Liver (tissue), 9 donors: Measurements from ENCODE around the gene BCL2L13. TPM values are rescaled to one million over a fixed set of nuclear protein-coding genes. Genes with fewer than 3 reads are reported as not detected.
"Not testable (repeated sequence)": the region's sequence is repeated elsewhere in the genome, so short reads cannot be mapped to it uniquely, and the experiment has no call there.

Experiments
- DNase-seq: peaks from one replicate; pipeline ENCODE4 v3.0.0-alpha.2; 2017; ENCODE audit warnings: low spot score
- H3K27ac ChIP-seq, 2 donors: one replicate each; pipeline ENCODE4 v1.7.0; 2013; ENCODE audit warnings: inconsistent platforms in 2 of 2, low read length in 2 of 2, control low read depth in 1 of 2, low read depth in 1 of 2, mild to moderate bottlenecking in 1 of 2
- H3K27me3 ChIP-seq, 4 donors: one replicate each; pipeline versions ENCODE4 v1.6.1 to v1.7.0; 2013; ENCODE audit warnings: low read length in 3 of 4, inconsistent platforms in 1 of 4, mild to moderate bottlenecking in 1 of 4, moderate library complexity in 1 of 4; ENCODE audit not compliant: control insufficient read depth in 4 of 4, insufficient read depth in 4 of 4
- H3K36me3 ChIP-seq, 4 donors: one replicate each; pipeline versions ENCODE4 v1.6.1 to v1.7.0; 2013; ENCODE audit warnings: low read length in 3 of 4, mild to moderate bottlenecking in 3 of 4, low read depth in 1 of 4, moderate library complexity in 1 of 4; ENCODE audit not compliant: control insufficient read depth in 4 of 4, insufficient read depth in 3 of 4
- H3K4me1 ChIP-seq, 4 donors: one replicate each; pipeline versions ENCODE4 v1.6.1 to v1.7.0; 2013; ENCODE audit warnings: low read length in 3 of 4, mild to moderate bottlenecking in 3 of 4, moderate library complexity in 1 of 4; ENCODE audit not compliant: control insufficient read depth in 4 of 4, insufficient read depth in 4 of 4
- H3K4me3 ChIP-seq, 3 donors: one replicate each; pipeline versions ENCODE4 v1.6.1 to v1.7.0; 2013; ENCODE audit warnings: low read length in 3 of 3, control low read depth in 1 of 3, low read depth in 1 of 3, mild to moderate bottlenecking in 1 of 3
- H3K9ac ChIP-seq, 2 donors: one replicate each; pipeline ENCODE4 v1.7.0; 2013; ENCODE audit warnings: low read length in 2 of 2, mild to moderate bottlenecking in 2 of 2, moderate library complexity in 2 of 2, control low read depth in 1 of 2, low read depth in 1 of 2
- H3K9me3 ChIP-seq, 4 donors: one replicate each; pipeline versions ENCODE4 v1.6.1 to v1.7.0; 2013; ENCODE audit warnings: low read length in 3 of 4; ENCODE audit not compliant: control insufficient read depth in 4 of 4
- ATF3 ChIP-seq: IDR thresholded peaks from 2 replicates; pipeline ENCODE4 v1.6.1; 2016; ENCODE audit warnings: antibody characterized with exemption
- FOXA1 ChIP-seq: IDR thresholded peaks from 2 replicates; pipeline ENCODE4 v1.6.1; 2016; ENCODE audit warnings: antibody characterized with exemption
- FOXA2 ChIP-seq: IDR thresholded peaks from 2 replicates; pipeline ENCODE4 v1.6.1; 2016; ENCODE audit warnings: antibody characterized with exemption
- HNF4A ChIP-seq, 2 donors: conservative IDR thresholded peaks; 2 replicates each; pipeline ENCODE4 v1.6.1; 2016; ENCODE audit warnings: antibody characterized with exemption in 2 of 2, mild to moderate bottlenecking in 2 of 2
- HNF4G ChIP-seq: IDR thresholded peaks from 2 replicates; pipeline ENCODE4 v1.6.1; 2016; ENCODE audit warnings: antibody characterized with exemption
- JUND ChIP-seq, 2 donors: IDR thresholded peaks; 2 replicates each; pipeline ENCODE4 v1.6.1; 2016; ENCODE audit warnings: antibody characterized with exemption in 2 of 2
- MAX ChIP-seq: IDR thresholded peaks from 2 replicates; pipeline ENCODE4 v1.6.1; 2016; ENCODE audit warnings: antibody characterized with exemption
- RAD21 ChIP-seq, 2 donors: IDR thresholded peaks; 2 replicates each; pipeline ENCODE4 v1.6.1; 2016; ENCODE audit warnings: antibody characterized with exemption in 2 of 2, mild to moderate bottlenecking in 2 of 2
- RXRA ChIP-seq, 2 donors: IDR thresholded peaks; 2 replicates each; pipeline ENCODE4 v1.6.1; 2017 to 2018; ENCODE audit warnings: antibody characterized with exemption in 2 of 2, mild to moderate bottlenecking in 1 of 2
- SP1 ChIP-seq: IDR thresholded peaks from 2 replicates; pipeline ENCODE4 v1.6.1; 2018; ENCODE audit warnings: antibody characterized with exemption, mild to moderate bottlenecking
- YY1 ChIP-seq: IDR thresholded peaks from 2 replicates; pipeline ENCODE4 v1.6.1; 2016; ENCODE audit warnings: antibody characterized with exemption, mild to moderate bottlenecking
- WGBS: extraction: QIAGEN DNeasy Blood & Tissue Kit; methylation state at CpG from one replicate; pipeline ENCODE4 v1.1.7; 2013; 5-methylcytosine and 5-hydroxymethylcytosine counted together
- polyA plus RNA-seq, 2 donors: library from polyadenylated mRNA; stranded (reverse) in 1 of 2; unstranded in 1 of 2; fragments of 200-250 nt in 1 of 2; fragments of >200 nt in 1 of 2; fragmentation: Nextera tagmentation in 1 of 2; extraction: Ambion mirVana in 1 of 2; gene quantifications; one replicate each; pipeline versions ENCODE4 v1.2.1 to v1.2.3, GENCODE V29; 2013 to 2015
- total RNA-seq, 2 donors: library from RNA; depleted of rRNA; stranded (reverse); fragments of >200 nt; gene quantifications; one replicate each; pipeline ENCODE4 v1.2.3, GENCODE V29; 2014
- donor health status: healthy.
- donor health status: healthy.
- donor health status: healthy.
- donor health status: healthy.
- donor health status: healthy.

BCL2L13 gene
- total and polyA plus RNA-seq, 4 donors = 22.3 to 31.8 (median 24.5) TPM

- no peak for TF ChIP-seq YY1
- no peak for TF ChIP-seq FOXA2
- TF ChIP-seq RXRA (IDR thresholded peaks at IDR 0.05) = no peak
- TF ChIP-seq HNF4A (conservative IDR thresholded peaks at IDR 0.05) = no peak
- no peak for TF ChIP-seq FOXA1
- no peak for TF ChIP-seq SP1
- no peak for TF ChIP-seq HNF4G
Measured at GRCh38 chr22:17694752-17695151, 56.2 kb downstream of the BCL2L13 start (continued).

GRCh38 chr22:17695986-17696385, 57.4 kb downstream of the BCL2L13 start:
- DNase-seq = no peak
- Histone ChIP-seq H3K27ac (no peak overlapping the region), H3K9me3 (no peaks in the 10 kb centered on the region), H3K4me1 (no peaks in the 10 kb centered on the region), H3K9ac (no peak overlapping the region), H3K4me3 (no peak overlapping the region), H3K27me3 (no peaks in the 10 kb centered on the region), H3K36me3 (peaks cover 0 to 14% (median 7%) of the 10 kb centered on the region in 4 donors)
- 97% methylated on average over 5 of the region's 5 CpGs for WGBS
- TF ChIP-seq FOXA1 (no peak), JUND (IDR thresholded peaks at IDR 0.05) (no peak), RXRA (IDR thresholded peaks at IDR 0.05) (no peak), HNF4A (conservative IDR thresholded peaks at IDR 0.05) (no peak), YY1 (no peak), HNF4G (no peak), ATF3 (no peak), MAX (no peak), RAD21 (IDR thresholded peaks at IDR 0.05) (no peak)

GRCh38 chr22:17697196-17697595, 58.6 kb downstream of the BCL2L13 start:
- not testable (repeated sequence) for H3K4me1 ChIP-seq, H3K27me3 ChIP-seq, H3K4me3 ChIP-seq, H3K9ac ChIP-seq, H3K9me3 ChIP-seq, DNase-seq, H3K27ac ChIP-seq
- peaks cover 0 to 12% (median 6%) of the 10 kb centered on the region in 4 donors for H3K36me3 ChIP-seq
- WGBS = 89% methylated on average over 10 of the region's 10 CpGs

- H3K4me1 ChIP-seq, H3K36me3 ChIP-seq, H3K27ac ChIP-seq, DNase-seq, H3K9ac ChIP-seq, H3K9me3 ChIP-seq, H3K4me3 ChIP-seq, H3K27me3 ChIP-seq: not testable (repeated sequence)
- 99% methylated on average over 3 of the region's 3 CpGs for WGBS
Measured at GRCh38 chr22:17698276-17698675, 59.7 kb downstream of the BCL2L13 start.

- no peak for DNase-seq
- no peak overlapping the region for H3K9ac ChIP-seq
- peaks cover 2 to 11% (median 9%) of the 10 kb centered on the region in 4 donors for H3K36me3 ChIP-seq
- H3K4me1 ChIP-seq = no peaks in the 10 kb centered on the region
- H3K27me3 ChIP-seq = no peaks in the 10 kb centered on the region
- H3K4me3 ChIP-seq = no peak overlapping the region
- no peak for TF ChIP-seq FOXA2
- no peaks in the 10 kb centered on the region for H3K9me3 ChIP-seq
- no peak overlapping the region for H3K27ac ChIP-seq
Measured at GRCh38 chr22:17698948-17699347, 60.4 kb downstream of the BCL2L13 start.
